AG09309 (cell line): ENCODE data around the gene HPCAL4.

Experiments
- DNase-seq: peaks from one replicate; pipeline ENCODE4 v3.0.0-alpha.2; 2010; ENCODE audit warnings: low read depth
- H3K4me3 ChIP-seq: 2 replicates; pipeline ENCODE4 v1.5.1; 2011; ENCODE audit warnings: mild to moderate bottlenecking, low read depth, low read length, moderate library complexity; ENCODE audit not compliant: control insufficient read depth
- TF ChIP-seq, protein P1 (sequence below): IDR thresholded peaks from 2 replicates; pipeline ENCODE4 v1.5.1; 2011; ENCODE audit warnings: mild to moderate bottlenecking, low read depth, low read length, inconsistent platforms; ENCODE audit not compliant: insufficient read depth, control insufficient read depth; ENCODE audit errors: missing control alignments

Gene HPCAL4

DNA sequence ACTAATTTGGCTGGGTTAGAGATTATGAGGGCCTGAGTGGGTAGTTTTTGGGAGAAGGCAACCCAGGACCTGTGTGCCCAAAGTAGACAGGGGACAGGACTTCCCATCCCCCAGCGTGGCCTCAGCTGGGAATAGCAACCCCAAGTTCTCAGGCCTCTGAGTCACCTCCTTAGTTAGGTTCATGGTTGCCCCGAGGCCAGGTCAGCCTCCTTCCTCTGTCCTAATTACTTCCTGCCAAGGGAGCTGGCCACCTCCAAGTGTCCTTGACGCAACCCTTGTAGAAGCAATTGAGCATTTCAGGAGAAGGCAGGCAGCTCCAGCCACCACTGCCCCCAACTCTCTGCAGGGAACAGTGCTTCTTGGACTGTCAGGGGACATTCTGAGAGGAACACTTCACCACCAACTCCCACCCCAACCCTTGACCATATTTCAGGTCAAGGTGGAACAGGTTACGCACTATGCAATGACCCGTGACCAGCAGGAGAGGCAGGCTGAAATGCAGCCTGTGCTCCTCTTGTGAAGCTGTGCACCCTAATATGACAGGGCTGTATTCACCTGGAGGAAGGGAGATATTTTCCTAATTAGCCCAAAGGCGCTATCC lies 14.2 kb downstream of the HPCAL4 start:
- no peak overlapping the region for H3K4me3 ChIP-seq
- TF ChIP-seq, protein P1, sequence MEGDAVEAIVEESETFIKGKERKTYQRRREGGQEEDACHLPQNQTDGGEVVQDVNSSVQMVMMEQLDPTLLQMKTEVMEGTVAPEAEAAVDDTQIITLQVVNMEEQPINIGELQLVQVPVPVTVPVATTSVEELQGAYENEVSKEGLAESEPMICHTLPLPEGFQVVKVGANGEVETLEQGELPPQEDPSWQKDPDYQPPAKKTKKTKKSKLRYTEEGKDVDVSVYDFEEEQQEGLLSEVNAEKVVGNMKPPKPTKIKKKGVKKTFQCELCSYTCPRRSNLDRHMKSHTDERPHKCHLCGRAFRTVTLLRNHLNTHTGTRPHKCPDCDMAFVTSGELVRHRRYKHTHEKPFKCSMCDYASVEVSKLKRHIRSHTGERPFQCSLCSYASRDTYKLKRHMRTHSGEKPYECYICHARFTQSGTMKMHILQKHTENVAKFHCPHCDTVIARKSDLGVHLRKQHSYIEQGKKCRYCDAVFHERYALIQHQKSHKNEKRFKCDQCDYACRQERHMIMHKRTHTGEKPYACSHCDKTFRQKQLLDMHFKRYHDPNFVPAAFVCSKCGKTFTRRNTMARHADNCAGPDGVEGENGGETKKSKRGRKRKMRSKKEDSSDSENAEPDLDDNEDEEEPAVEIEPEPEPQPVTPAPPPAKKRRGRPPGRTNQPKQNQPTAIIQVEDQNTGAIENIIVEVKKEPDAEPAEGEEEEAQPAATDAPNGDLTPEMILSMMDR, result no peak
- DNase-seq, result no peak

DNA sequence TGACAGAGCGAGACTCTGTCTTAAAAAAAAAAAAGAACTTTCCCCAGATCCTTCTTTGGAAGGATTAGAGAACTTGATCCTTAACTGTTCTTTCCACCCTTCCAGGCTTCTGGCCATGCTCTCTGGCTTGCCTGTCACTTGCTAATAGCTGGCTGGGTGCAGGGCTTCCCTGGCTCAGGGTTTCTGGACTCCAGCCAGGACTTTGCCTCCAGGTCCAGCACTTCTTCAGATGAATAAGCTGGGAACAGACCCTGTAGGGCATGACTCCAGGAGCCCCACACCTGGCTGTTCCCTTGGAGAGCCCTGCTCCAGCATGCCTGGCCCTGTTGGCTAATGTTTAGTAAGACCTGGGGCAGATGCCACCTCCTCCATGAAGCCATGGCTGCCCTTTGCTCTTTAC lies 16.0 kb downstream of the HPCAL4 start:
- TF ChIP-seq, protein P1, result no peak
- no peak for DNase-seq
- H3K4me3 ChIP-seq, result no peak overlapping the region

DNA sequence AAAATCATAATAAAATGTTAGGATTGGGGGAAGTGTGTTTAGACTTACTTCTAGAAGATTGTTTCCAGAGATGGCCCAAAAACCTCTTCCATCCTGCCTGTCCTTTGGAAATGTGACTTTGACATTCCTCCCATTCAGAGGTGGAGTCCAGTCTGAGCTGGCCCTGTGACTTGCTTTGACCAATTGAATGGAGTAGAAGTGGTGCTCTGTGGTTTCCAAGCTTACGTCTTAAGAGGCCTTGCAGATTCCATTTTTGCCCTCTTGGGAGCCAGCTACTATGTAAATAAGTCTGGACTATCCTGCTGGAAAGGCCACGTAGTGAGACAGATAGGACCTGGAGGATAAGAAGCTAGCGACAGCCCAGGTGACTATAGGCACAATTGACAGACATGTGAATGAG lies 18.0 kb downstream of the HPCAL4 start:
- no peak for DNase-seq
- no peak overlapping the region for H3K4me3 ChIP-seq
- TF ChIP-seq, protein P1, result no peak

GRCh38 chr1:39672551-39672947 lies 18.7 kb downstream of the HPCAL4 start:
- H3K4me3 ChIP-seq, result no peak overlapping the region
- TF ChIP-seq, protein P1, result no peak
- DNase-seq, result no peak

DNA sequence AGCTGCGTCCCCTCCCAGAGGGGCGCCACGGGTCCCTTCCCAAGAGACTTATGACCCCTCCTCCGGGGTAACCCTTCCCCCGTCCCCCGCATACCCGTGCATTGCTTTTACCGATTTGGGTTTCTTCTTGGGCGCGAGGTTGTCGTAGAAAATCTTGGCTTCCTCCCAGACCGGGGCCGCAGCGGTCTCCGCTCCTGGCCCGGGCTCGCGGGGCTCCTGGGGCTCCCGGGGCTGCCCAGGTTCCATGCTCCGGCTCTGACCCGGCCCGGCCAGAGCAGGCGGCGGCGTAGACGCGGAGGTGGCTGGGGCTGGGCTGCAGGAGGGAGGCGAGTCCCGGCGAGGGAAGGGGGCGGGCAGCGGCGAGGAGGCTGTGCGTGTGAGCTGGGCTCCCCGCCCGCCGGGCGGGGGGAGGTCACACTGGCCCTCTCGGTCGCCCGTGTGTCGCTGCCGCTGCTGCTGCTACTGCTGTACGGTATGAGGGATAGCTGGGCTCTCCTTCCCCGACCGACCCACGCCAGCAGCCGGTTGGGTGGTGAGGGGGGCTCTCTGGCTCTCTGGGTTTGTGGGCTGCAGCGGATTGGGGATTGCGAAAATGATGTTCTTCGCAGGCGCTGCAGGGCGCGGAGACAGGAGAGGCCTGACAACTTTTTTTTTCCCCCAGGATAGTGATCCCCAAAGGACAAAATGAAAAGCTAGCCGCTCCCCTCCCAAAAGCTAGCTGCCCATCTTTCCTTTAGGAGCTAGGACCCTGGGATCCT lies 19.3 kb downstream of the HPCAL4 start, which contains the start of gene NT5C1A:
NT5C1A (minus strand) TSS at position 315 of the 758 bp plus-strand sequence; CDS start at position 246, 69 bp downstream.
- TF ChIP-seq, protein P1, result no peak
- no peak for DNase-seq
- H3K4me3 ChIP-seq, result peak within 1 kb of the TSS; percentile 26

- peak overlapping the region; percentile 26 for H3K4me3 ChIP-seq
- TF ChIP-seq, protein P1, result no peak
- no peak for DNase-seq
These were observed 19.8 kb downstream of the HPCAL4 start for GRCh38 chr1:39671433-39671792.

DNA sequence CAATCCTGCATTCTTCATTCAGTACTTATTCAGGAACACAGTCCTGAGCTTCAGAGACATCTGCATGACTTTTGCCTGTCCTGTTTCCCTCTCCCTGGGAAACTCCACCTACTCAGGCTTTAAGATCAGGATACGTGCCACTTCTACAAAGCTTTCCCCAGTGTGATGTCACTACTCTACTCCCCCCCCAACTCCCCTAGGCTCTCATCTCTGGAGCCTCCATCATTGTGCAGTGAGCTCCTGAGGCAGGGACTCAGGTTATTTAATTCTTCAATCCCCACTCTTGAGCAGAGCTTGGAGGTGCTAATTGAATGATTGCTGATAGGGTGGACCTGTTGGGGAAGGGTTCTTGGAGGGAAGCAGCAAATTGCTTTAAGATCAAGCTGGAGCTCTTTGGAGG lies 20.5 kb downstream of the HPCAL4 start:
- DNase-seq, result no peak
- TF ChIP-seq, protein P1, result no peak
- H3K4me3 ChIP-seq, result no peak overlapping the region
